Measurements from ENCODE around the gene ATG3.
A peak's percentile ranks its signal among the peaks of the same experiment; 100 is the strongest.
"Not testable (repeated sequence)": the region's sequence is repeated elsewhere in the genome, so short reads cannot be mapped to it uniquely, and the experiment has no call there.

The ATG3 gene

DNA sequence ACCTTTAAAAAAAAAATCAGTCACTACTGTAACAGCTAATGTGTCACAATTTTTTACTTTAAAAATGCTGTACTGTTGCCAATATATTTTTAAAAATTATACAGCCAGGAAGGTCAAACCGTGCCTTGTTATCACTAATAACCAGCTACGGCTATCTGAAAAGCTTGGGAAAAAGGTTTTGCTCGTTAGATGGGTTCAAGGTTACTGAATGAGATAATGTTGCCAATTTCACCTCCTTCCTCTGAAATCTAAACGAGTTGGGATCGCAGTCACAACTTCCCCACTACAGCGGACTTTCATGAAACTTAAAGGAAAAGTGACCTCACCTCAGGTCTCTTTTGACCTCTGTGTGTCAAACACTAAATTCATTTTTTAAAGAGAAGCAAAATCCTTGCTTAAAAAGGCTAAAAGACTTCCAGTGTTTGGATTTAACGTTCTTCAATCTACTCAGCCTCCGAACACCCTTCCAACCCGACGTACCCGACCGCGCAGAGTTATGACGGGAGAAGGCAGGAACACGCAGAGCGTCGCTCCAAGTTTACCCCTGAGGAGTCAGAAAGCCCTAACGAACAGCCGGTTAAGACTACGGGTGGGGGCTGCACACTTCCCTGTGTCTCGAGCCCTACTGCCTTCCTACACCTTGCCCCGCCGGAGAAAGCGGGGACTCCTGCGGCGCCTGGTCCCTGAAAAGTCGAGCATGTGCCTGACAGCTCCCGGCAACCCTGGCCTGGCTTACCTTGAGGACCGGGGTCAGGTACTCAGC, 860 bp downstream of the ATG3 start:
- peak; percentile 84 for DNase-seq

DNA sequence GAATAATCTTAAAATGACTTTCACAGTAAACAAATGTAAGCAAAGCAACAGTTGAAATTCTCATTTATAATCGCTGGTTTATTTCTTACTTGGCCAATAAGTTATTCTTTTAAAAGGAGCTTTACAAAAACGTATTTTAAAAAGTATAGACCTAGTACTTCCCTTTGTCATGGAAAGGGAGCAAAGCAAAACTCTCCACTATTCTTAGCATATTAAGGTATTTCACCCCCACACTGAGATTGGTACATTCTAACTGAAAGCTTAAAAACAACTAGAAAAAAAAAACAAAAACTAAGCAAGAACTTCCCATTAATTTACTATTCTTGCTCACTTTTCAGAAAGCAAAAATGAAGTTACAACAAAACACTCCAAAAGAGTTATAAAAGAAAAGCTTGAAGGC, 1.5 kb downstream of the ATG3 start:
- no peak for DNase-seq

DNA sequence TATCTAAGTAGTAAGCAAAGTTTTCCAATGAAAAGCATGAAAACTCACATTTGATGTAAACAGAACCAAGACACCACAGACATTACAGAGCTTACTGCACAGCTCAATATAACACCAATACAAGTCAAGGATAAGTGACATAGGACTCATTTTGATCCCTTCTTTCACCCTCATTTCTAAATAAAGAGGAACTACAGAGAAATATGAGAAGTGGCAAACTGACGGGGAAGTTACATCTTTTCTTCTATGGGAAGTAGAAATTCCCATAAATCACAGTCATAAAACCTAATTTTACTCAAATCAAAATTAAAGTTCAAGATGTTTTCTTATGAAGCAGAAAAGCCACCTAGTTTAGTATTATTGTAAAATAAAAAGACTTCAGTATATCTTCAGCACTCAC, 3.8 kb downstream of the ATG3 start:
- DNase-seq, result no peak

DNA sequence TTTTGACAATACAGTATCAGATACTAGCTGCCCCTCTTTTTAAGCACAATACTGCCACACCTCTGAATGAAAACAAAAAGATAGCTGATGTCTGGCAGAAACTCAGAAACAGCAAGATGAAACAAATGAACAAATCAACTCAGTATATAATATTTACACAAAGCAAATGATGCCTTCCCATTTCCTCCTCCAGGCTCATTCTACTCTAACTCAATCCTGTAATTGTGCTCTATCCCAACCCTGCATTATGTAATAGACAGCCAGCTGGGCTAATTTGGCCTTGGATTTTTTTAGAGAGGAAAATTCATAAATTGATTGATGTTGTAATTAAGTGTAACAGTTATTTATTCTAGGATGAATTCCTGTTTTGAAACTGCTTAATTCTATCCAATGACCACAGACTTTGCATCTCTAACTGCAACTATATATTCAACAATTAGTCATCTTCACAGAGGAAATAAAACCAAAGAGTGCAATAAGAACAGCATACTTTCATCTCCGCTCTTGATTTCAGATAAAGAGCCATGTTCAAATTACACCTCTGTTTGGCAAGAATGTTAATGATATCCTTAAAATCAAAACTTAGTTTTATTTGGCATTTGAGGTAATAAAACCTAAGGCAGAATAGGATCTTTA, 6.1 kb downstream of the ATG3 start:
- no peak for DNase-seq

DNA sequence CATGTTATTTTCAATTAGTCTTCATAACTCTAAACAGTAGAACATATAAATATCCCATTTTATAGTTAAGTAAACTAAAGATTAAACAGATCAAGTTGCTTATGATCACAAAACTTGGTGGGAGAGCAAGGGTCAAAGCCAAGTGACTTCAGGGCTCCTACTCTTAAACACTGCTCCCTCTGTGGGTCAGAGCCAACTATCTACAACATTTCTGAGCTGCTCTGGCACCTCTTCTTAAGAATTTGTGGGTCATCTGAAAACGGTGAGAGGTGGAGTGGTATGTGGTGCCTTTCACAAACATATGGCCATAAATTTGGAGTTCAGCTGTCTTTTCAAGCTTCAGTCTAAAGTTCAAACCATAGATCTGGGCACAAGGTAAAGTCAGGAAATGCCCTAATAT, 10.9 kb downstream of the ATG3 start:
- no peak for DNase-seq

DNA sequence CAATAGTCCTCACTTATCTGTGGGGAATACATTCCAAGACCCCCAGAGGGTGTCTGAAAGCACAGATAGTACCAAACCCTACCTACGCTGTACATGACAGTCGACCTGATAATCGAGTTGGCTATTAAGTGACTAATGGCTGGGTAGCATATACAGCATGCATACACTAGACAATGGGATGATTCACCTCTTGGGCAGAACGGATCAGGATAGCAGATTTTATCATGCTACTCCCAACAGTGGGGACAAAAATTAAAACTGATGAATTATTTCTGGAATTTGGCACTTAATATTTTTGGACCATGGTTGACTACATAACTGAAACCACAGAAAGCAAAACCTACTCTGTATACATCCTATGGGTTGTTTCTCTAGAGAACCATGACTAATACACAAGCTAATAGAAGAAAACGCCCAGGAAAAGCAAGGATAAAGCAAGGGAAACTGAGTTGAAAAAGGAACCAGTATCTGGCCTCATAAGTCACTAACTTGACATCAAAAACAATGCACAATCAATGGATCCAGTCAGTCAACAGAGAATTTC, 15.5 kb downstream of the ATG3 start:
- DNase-seq, result no peak

DNA sequence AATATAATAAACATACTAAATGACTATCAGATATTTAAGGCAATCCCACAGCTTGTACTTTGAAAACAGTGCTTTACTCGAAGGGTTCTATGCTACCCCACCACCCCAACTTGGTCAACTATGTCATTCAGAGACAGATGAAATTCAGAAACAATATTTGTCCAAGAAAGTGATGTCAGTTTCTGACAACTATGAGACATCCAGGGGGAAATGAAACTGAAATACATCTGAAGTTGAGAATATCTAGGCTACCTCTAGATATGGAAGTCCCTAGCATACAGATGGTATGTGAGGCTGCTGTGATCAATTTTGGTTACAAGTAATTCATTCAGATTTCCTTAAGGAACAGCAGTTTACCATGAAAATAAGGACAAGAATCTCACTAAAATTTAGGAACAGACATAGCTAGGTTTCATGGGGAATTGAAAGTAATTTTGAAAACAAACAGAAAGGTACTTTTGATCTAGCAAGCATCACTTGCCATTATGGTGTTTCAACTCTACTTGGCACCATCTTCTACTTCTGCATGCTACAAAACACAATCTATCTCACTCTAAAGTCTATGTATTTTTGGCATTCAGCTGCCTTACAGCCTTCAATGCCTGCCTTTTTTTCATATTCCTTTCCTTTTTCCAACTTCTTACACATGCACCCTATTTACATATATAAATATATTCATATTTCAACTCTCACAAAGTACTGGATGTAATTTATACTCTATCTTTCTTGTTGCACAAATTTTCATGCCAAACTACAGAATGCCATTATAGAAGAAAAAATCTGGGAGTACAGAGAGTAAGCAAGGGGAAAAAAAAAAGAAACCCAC, 21.7 kb downstream of the ATG3 start:
- no peak for DNase-seq

DNA sequence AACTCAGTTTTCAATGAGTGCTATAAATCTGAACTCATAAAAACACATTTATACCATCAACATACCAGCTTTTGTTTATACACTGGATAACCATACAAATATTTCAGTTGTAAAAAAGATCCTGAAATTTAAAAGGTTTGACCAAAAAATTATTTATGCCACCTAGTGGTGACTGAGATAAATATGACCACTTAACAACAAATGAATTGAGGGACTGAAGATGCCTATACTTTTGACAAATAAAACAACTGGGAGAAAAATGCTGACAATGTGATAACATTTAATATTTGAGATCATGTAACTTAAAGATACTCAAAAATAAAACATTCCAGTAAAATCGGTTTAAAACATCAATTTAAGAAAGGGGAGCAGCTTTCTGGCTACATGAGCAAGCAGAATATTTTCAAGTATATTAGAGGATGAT, 30.4 kb downstream of the ATG3 start:
- no peak for DNase-seq

DNA sequence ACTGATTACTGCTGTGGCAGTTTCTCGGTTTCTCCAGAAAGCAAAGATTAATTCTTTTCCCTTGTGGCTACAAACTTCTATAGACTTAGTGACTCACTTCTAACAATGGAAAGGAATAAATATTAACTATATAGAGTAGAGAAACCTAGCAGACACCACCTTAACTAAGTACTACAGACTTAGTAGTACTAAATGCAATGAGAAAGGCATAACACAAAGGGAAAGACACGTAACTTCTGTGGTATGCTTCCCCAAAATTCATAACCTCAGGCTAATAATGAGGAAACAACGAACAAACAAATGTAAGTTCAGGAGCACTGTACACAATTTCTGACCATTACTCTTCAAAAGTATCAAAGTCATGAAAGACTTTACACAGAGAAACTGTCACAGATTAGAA, 31.2 kb downstream of the ATG3 start:
- DNase-seq, result no peak

DNA sequence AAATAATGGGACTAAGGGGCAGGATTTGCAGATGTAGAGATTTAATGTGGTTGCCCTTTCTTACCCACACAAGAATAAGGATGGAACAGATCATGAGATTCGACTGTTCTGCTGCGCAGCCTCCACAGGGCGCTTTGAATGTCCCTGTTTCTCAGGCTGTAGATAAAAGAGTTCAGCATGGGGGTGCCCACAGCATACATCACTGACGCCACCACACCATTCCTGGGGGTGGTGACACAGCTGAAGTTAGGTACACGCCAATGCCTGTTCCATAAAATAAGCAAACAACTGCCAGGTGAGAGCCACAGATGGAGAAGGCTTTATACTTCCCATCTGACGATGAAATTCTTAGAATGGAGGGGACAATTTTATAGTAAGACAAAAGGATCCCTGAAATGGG, 37.6 kb downstream of the ATG3 start:
- not testable (repeated sequence) for DNase-seq

DNA sequence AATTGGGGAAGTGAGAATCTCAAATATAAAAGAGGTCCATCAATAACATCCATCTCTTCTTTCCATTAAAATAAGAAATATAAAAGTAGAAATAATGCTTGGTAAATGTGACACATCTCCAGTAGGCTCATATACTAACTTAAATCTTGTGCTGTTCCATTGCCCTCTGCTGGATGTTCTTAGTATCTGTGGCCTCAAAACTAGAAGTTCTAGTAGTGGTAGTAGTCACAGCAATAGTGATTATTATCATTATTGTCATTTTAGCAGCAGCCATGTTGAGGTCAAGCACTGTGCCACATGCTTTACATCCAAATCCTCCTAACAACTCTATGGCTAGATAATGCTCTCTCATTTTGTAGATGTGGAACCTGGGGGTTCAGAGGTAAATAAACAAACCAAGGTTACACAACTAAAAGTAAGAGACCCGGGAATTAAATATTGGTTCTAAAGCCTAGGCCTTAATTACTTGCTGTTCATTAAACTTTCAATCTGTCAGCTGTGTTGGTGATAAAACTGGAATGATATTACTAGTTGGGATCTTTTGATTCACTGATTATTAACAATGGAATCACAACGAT, 42.2 kb downstream of the ATG3 start:
- DNase-seq, result no peak

DNA sequence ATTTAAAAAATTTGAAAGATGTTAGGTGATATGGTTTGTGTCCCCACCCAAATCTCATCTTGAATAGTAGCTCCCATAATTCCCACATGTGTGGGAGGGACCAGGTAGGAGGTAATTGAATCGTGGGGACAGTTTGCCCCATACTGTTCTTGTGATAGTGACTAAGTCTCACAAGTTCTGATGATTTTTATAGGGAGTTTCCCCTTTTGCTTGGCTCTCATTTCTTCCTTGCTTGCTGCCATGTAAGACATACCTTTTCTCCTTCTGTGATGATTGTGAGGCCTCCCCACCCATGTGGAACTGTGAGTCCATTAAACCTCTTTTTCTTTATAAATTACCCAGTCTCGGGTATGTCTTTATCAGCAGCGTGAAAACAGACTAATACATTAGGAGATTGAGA, 42.8 kb downstream of the ATG3 start:
- DNase-seq, result not testable (repeated sequence)

DNA sequence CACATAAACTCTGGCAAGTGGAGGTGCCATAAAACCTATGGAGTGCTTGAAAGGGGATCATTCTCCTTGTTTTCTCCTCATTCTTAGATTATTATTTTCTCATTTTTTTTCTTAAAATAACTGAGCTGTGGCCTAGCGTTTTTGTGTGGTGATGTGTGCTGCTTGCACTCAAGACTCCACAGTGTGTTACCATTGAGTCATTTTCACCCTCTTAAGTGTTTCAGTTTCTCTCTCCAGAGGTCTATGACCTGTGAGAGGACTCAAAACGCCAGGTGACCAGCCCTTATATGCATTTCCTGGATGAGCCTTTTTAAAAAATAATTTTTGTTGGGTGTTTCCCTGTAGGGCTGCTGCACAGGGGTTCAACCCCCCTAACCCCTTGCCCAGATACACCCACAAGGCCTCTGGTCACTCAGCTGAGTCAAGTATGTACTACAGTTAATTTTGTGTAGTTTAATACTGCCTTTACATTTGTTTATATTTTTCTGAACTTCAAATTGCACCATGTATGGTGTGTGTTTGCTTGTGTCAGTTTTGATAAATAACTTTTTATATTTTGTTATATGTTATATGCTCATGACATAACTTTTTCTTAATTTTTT, 47.1 kb downstream of the ATG3 start:
- no peak for DNase-seq

DNA sequence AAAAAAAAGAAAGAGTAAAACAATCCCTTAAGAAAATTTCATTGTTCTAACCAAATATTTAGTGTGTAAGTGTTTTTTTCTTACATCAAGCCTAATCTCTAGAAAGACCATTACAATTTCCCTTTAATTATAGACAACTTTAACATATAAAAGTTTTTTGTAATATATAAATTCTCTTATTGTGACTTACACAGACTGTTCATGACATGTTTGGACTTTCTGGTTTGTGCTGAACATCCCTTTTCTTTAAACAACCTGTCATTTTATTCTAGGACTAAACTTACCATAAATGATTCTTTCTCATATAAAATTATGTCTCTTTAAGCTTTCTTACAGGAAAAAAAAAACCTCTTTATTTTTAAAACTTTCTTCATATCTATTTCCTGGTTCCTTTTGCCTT, 49.4 kb downstream of the ATG3 start:
- DNase-seq, result no peak

DNA sequence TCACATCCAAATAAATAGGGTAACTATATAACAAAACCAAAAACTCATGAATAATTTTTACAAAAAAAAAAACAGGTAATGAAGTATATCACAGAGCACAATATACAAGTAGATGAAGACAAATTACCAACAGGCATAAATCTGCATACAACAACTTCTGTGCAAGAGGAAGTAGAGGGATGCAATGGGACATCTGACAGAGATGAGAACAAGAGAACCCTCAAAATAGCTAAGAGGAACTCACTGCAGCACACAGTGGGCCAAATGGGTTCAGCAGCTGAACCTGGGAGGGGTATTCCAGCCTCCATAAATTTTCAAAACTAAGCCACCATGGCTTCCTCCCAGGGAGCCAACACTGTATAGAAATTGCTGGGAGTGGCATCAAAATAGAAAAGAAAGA, 52.9 kb downstream of the ATG3 start:
- DNase-seq, result no peak

DNA sequence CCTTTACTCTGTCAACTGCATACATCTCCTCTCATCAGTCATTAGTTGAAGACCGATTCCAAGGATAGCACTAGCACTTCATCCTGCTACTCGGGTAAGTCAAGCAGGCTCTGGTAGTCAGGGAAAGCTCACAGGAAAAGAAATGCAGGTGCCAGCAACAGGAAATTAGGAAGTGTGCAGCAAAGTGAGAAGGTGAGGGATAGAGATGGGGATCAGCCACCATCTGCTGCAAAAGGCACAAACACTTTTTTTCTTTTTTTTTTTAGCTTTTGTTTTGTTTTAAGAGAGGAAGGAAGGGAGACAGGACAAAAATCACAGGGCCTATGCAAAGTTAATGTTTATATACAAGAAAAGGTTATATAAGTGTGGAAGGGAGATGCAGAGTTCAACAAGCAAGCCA, 53.5 kb downstream of the ATG3 start:
- no peak for DNase-seq

DNA sequence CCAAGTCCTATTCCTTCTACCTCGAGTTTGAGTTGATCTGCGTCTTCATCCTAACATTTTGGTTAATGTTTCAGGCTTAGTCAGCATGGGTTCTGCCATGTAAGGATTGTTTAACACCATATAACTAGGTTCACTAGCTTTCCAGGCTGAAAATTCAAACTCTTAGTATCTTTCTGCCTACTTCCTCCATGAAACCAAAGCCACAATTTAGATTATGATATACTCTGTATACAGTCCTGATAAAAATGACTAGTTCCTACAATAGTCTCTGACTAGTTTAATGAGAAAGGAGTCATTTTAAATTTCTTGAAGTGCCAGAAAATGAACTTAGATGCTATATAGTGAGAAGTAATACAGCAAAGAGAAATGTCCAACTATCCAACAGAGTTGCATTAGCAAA, 55.9 kb downstream of the ATG3 start:
- DNase-seq, result no peak

DNA sequence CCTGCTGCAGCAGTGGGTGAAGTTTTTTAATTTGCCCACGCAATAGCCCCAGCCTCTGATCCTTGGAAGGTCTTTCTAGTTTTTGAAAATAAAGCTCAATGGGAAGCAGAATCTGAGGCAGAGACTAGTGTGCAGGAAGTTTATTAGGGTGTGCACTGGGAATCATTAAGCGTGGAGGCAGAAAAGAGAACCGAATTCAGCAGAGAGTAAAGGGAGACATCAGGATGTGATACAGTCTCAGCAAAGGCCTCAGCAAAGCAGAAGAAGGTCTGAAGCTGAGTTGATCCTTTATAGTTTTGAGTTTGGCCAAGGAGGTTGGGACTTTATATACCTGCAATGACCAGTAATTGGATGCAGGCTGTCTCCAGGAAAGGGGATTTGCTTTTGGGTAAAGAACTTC, 57.6 kb downstream of the ATG3 start:
- no peak for DNase-seq

DNA sequence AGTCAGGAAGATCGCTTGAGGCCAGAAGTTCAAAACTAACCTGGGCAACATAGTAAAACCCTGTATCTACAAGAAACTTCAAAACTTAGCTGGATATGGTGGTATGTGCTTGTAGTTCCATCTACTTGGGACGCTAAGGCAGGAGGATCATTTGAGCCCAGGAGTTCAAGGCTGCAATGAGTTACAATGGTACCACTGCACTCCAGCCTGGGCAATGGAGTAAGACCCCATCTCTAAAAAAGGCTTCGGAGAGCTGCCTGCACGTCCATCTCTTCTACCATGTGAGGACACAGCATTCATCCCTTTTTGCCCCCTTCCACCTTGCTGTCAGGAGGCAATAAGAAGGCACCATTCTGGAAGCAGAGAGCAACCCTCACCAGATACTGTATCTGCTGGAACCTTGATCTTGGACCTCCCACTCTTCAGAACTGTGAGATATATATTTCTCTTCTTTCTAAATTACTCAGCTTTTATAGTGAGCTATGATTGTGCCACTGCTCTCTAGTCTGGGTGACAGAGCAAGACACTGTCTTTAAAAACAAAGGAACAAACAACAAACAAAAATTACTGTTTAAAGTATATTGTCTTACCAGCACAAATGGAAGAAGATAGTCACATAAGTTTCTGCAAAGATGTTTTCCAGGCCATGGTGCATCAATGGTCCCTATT, 58.3 kb downstream of the ATG3 start:
- no peak for DNase-seq

DNA sequence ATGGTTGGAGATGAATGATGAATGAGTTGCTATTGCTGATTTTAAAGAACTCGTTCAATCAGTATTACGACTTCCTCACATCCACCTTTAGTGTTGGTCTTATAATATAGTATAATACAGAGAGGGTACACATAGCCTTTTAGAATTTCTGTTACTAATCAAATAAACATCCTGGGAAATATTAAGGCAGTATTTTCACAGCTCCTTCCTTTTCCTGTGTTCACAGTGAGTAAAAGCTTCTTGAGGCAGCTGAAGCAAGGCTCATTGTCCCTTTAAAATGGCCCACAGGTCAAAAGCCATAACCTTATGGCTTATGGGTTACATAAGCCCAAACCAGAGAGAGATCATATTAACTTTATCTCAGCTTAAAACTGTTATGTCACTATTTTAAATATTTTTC, 61.1 kb downstream of the ATG3 start:
- no peak for DNase-seq

DNA sequence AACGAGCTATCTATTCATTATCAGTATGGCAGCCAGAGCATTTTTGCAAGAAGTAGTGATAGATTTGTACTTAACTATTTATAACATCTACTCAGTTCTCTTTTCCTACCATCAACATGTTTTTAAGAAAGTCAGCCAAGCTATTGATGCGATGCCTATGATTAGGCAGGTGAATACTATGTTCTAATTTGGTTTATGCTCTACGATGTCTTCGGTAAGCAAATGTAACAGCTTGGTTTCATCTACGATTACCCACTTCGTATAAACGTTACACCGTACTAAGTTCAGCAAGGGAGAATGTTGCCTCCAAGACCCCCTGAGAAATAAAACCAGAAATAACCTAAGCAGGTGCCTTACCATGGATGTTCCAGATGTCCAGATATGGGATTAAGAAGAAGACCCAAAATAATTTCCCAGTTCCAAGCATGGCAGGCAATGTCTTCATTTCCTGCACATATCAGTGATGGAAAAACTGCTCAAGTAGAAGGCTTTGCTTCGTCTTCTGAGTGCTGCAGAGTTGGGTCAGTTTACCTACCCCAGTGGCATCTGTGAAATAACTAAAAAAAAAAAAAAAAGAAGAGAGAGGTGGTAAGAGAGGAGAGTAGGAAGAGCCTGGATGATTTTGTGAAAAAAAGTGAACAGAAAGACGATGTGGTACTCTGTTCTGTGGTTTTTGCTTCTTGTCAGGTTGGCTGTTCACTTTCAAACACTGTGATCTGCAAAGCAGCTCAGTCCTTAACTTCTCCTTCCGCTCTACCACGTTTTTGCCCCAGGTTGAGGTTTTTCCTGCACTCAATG, 62.6 kb downstream of the ATG3 start, which contains the start of gene BTLA:
Gene BTLA, minus strand, starts transcription at position 559 of the 798 bp plus-strand sequence. Its CDS starts 114 bp downstream, at position 445.
- DNase-seq, result no peak
